HG02884 (cell line): ENCODE measurements around the gene ACOT12.
"Not testable (repeated sequence)": the region's sequence is repeated elsewhere in the genome, so short reads cannot be mapped to it uniquely, and the experiment has no call there.

Experiments used
- ATAC-seq: cut with Tn5 transposase; IDR thresholded peaks from one replicate; pipeline ENCODE4 v1.9.1; 2021; ENCODE audit warnings: mild to moderate bottlenecking, moderate library complexity; ENCODE audit not compliant: unreplicated experiment

ACOT12 gene

GRCh38 chr5:81297531-81297930 lies 96.4 kb downstream of the ACOT12 start:
- no peak for ATAC-seq

GRCh38 chr5:81294021-81294420 lies 99.9 kb downstream of the ACOT12 start:
- not testable (repeated sequence) for ATAC-seq

DNA sequence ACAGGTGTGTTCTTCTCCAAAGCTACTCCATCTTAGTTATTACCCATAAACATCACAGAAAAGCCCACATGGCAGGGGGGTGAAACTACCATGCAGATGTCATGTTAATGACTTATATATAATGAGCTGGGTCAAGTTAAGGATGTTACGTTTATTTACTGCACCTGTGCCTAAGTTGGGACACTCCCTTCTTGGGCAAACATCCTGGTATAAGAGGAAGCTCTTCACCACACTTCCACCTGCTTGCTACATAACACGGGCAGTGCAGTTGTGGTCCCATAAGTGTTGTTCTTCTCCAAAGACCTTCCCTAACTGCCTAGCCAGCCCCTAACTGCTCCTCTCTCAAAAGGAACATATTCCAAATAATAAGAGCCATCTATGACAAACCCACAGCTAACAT lies 101.8 kb downstream of the ACOT12 start:
- ATAC-seq = no peak

DNA sequence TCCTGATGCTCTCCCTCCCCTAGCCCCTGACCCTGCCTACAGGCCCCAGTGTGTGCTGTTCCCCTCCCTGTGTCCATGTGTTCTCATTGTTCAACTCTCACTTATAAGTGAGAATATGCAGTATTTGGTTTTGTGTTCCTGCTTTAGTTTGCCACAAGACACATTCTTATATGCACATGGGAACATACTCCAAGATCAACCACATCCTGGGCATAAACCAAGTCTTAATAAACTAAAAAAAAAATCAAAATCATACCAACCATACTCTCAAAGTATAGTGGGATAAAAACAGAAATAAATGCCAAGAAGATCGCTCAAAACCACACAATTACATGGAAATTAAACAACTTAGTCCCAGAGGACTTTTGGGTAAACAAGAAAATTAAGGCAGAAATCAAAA lies 103.8 kb downstream of the ACOT12 start:
- ATAC-seq = no peak

DNA sequence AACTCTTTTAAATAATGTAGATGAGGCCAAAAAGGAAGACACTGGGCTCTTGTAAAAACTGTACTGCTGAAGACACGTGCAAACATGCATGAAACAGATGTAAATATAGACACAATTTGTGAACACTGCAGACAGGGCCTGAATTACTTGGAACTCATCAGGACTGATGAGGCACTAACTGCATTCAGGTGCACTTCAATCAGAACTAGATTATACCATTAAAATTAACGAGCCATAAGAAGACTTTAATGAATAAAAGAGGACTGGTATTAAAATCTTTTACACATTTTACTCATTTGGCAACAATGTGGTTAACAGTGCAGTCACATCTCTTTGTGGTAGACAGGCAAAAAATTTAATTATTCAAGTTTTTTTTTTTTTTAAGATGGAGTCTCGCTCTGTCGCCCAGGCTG lies 105.9 kb downstream of the ACOT12 start:
- peak; percentile 36 for ATAC-seq

GRCh38 chr5:81286059-81286617 lies 107.8 kb downstream of the ACOT12 start:
- ATAC-seq = no peak

DNA sequence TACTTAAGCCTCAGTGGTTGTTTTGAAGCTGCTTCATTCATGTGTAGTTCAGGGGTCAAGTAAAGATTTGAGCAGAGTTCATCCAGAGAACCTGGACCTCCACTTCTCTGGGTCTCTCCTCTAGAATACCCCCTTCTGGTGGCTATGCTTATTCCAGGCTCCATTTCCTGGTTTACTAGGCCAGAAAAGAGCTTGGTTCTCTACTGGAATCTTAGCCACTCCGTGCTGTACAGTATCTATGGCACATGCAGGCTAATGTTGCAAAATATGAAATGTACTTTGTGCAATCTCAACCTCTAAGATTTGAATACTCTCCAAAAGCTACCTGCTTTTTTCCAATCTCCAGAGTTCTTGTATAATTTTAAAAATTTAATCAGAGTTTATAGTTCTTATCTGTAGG lies 110.0 kb downstream of the ACOT12 start:
- no peak for ATAC-seq
